SU-DHL-6 (cell line): Measurements from ENCODE around the gene JMY.

Experiments used
- H2AFZ ChIP-seq: fragments of 200-600 bp; sonication (generic); 2 replicates; pipeline ENCODE4 v1.6.1; 2014; ENCODE audit warnings: low read depth, mild to moderate bottlenecking, moderate library complexity, mixed read lengths, antibody characterized with exemption, low read length; ENCODE audit not compliant: severe bottlenecking
- H3F3A ChIP-seq: fragments of 200-600 bp; shearing (Covaris generic); 2 replicates; pipeline ENCODE4 v1.6.0; 2016; ENCODE audit warnings: antibody characterized with exemption, mild to moderate bottlenecking; ENCODE audit not compliant: insufficient read depth
- H3K27ac ChIP-seq: fragments of 200-600 bp; sonication (generic); 2 replicates; pipeline ENCODE4 v1.5.1; 2016; ENCODE audit warnings: low read depth, mild to moderate bottlenecking, low read length, moderate library complexity, mixed read lengths
- H3K27me3 ChIP-seq: fragments of 200-600 bp; sonication (generic), shearing (Covaris generic); 2 replicates; pipeline ENCODE4 v1.6.0; 2014; ENCODE audit warnings: mild to moderate bottlenecking, low read length
- H3K36me3 ChIP-seq: fragments of 200-600 bp; sonication (generic); 2 replicates; pipeline ENCODE4 v1.6.1; 2014; ENCODE audit warnings: mild to moderate bottlenecking, low read length, mixed read lengths
- H3K4me2 ChIP-seq: fragments of 300-600, 200-600 bp; shearing (Covaris generic), sonication (generic); 2 replicates; pipeline ENCODE4 v1.6.0; 2014; ENCODE audit warnings: low read length, low read depth, mild to moderate bottlenecking; ENCODE audit not compliant: poor library complexity, severe bottlenecking
- H3K4me3 ChIP-seq: fragments of 200-600 bp; sonication (generic); 2 replicates; pipeline ENCODE4 v1.5.1; 2014; ENCODE audit warnings: antibody characterized with exemption, low read length, mild to moderate bottlenecking, mixed read lengths; ENCODE audit not compliant: insufficient read depth, poor library complexity, severe bottlenecking
- H3K79me2 ChIP-seq: fragments of 200-600 bp; sonication (generic); 2 replicates; pipeline ENCODE4 v1.6.1; 2014; ENCODE audit warnings: mild to moderate bottlenecking, low read length, moderate library complexity; ENCODE audit not compliant: insufficient read depth
- H3K9ac ChIP-seq: fragments of 200-600 bp; sonication (generic); 2 replicates; pipeline ENCODE4 v1.7.0; 2014; ENCODE audit warnings: mild to moderate bottlenecking, low read length
- H3K9me2 ChIP-seq: fragments of 200-600 bp; sonication (generic); replicated peaks from 2 replicates; pipeline ENCODE4 v1.6.1; 2014; ENCODE audit warnings: low read length; ENCODE audit not compliant: insufficient read depth
- H3K9me3 ChIP-seq: fragments of 200-600 bp; sonication (generic); 2 replicates; pipeline ENCODE4 v1.6.1; 2014; ENCODE audit warnings: low read length, mixed read lengths; ENCODE audit not compliant: insufficient read depth
- H4K20me1 ChIP-seq: fragments of 200-600 bp; sonication (generic); 2 replicates; pipeline ENCODE4 v1.6.1; 2014; ENCODE audit warnings: low read depth, mild to moderate bottlenecking, antibody characterized with exemption, low read length, moderate library complexity, mixed read lengths
- CTCF ChIP-seq: fragments of 200-600 bp; sonication (generic); IDR thresholded peaks from one replicate; pipeline ENCODE4 v1.5.1; 2017; ENCODE audit warnings: antibody characterized with exemption, mild to moderate bottlenecking, low read length, moderate library complexity; ENCODE audit not compliant: insufficient read depth, poor library complexity, severe bottlenecking
- EZH2phosphoT487 ChIP-seq: fragments of 200-600 bp; sonication (generic), shearing (Covaris generic); conservative IDR thresholded peaks from 2 replicates; pipeline ENCODE4 v1.6.1; 2018; ENCODE audit warnings: mild to moderate bottlenecking, antibody characterized with exemption, low read length, moderate library complexity, mixed read lengths

Gene JMY

GRCh38 chr5:79285833-79286232 lies 49.9 kb downstream of the JMY start:
- Histone ChIP-seq H3K27me3 (no peaks in the 10 kb centered on the region), H3K4me3 (no peak overlapping the region), H3F3A (no peaks in the 10 kb centered on the region), H3K36me3 (no peaks in the 10 kb centered on the region), H2AFZ (no peak overlapping the region), H3K79me2 (no peaks in the 10 kb centered on the region), H4K20me1 (no peaks in the 10 kb centered on the region), H3K9me3 (no peaks in the 10 kb centered on the region), H3K27ac (no peak overlapping the region), H3K9ac (no peak overlapping the region), H3K9me2 (no peaks in the 10 kb centered on the region), H3K4me2 (no peak overlapping the region)
- TF ChIP-seq EZH2phosphoT487, result no peak
- TF ChIP-seq CTCF, result no peak

GRCh38 chr5:79287380-79287779 lies 51.4 kb downstream of the JMY start:
- H3K4me2 ChIP-seq, result no peak overlapping the region
- no peaks in the 10 kb centered on the region for H3K27me3 ChIP-seq
- H3K79me2 ChIP-seq, result no peaks in the 10 kb centered on the region
- no peak overlapping the region for H3K9ac ChIP-seq
- H3K9me3 ChIP-seq, result no peaks in the 10 kb centered on the region
- H3K9me2 ChIP-seq, result no peaks in the 10 kb centered on the region
- no peak overlapping the region for H2AFZ ChIP-seq
- H4K20me1 ChIP-seq, result no peaks in the 10 kb centered on the region
- H3F3A ChIP-seq, result no peaks in the 10 kb centered on the region
- no peak overlapping the region for H3K4me3 ChIP-seq
- H3K27ac ChIP-seq, result no peak overlapping the region
- no peaks in the 10 kb centered on the region for H3K36me3 ChIP-seq
- no peak for TF ChIP-seq EZH2phosphoT487
- TF ChIP-seq CTCF, result no peak

GRCh38 chr5:79287907-79288306 lies 52.0 kb downstream of the JMY start:
- H3K9me2 ChIP-seq, result no peaks in the 10 kb centered on the region
- H3K27ac ChIP-seq, result no peak overlapping the region
- H3K36me3 ChIP-seq, result no peaks in the 10 kb centered on the region
- no peaks in the 10 kb centered on the region for H3K27me3 ChIP-seq
- no peaks in the 10 kb centered on the region for H3K79me2 ChIP-seq
- no peaks in the 10 kb centered on the region for H4K20me1 ChIP-seq
- no peak overlapping the region for H2AFZ ChIP-seq
- H3F3A ChIP-seq, result no peaks in the 10 kb centered on the region
- no peaks in the 10 kb centered on the region for H3K9me3 ChIP-seq
- H3K9ac ChIP-seq, result no peak overlapping the region
- H3K4me3 ChIP-seq, result no peak overlapping the region
- H3K4me2 ChIP-seq, result no peak overlapping the region
- TF ChIP-seq CTCF, result no peak
- TF ChIP-seq EZH2phosphoT487, result no peak
